Body of pancreas (tissue), 4 donors: ENCODE data around the gene SLC19A1. TPM values are rescaled to one million over a fixed set of nuclear protein-coding genes. Genes with fewer than 3 reads are reported as not detected.

Experiments
- ATAC-seq: fragments of 150-250 bp; one replicate; pipeline ENCODE4 v1.9.1; 2016
- DNase-seq, 4 donors: peaks; one replicate each; pipeline ENCODE4 v3.0.0-alpha.2; 2019
- H3K27ac ChIP-seq, 4 donors: fragments of 200-600 bp; sonication (generic); 1 replicate in 3 of 4; 2 replicates in 1 of 4; pipeline versions ENCODE4 v1.5.1 to v1.6.1; 2016 to 2019; ENCODE audit warnings: mild to moderate bottlenecking in 1 of 4, mixed read lengths in 1 of 4, moderate library complexity in 1 of 4
- H3K27me3 ChIP-seq, 2 donors: fragments of 200-600 bp; sonication (generic); one replicate each; pipeline ENCODE4 v1.6.0; 2016; ENCODE audit warnings: mild to moderate bottlenecking in 1 of 2
- H3K36me3 ChIP-seq, 2 donors: fragments of 200-600 bp; sonication (generic); replicated peaks in 1 of 2; 2 replicates each; pipeline ENCODE4 v1.5.1; 2016; ENCODE audit warnings: low read depth in 2 of 2; ENCODE audit not compliant: insufficient read depth in 1 of 2
- H3K4me1 ChIP-seq: fragments of 200-600 bp; sonication (generic); one replicate; pipeline ENCODE4 v1.6.0; 2016
- H3K4me3 ChIP-seq, 2 donors: fragments of 200-600 bp; sonication (generic); 1 replicate in 1 of 2; 2 replicates in 1 of 2; pipeline ENCODE4 v1.5.1; 2016 to 2019
- H3K9me3 ChIP-seq, 3 donors: fragments of 200-600 bp; sonication (generic); 1 replicate in 2 of 3; 2 replicates in 1 of 3; pipeline ENCODE4 v1.5.1; 2016
- POLR2A ChIP-seq, 3 donors: fragments of 450-650 bp; IDR thresholded peaks; one replicate each; pipeline ENCODE4 v1.6.1; 2016; ENCODE audit warnings: antibody characterized with exemption in 3 of 3, mild to moderate bottlenecking in 2 of 3
- WGBS, 2 donors: methylation state at CpG; one replicate each; pipeline ENCODE4 v1.1.5; 2017; 5-methylcytosine and 5-hydroxymethylcytosine counted together
- intact Hi-C: fragments of 100-400 bp; cut with DNase I; formaldehyde crosslinking; loops from one replicate; pipeline ENCODE4 v1.15.1; 2023
- total RNA-seq, 2 donors: library from RNA; depleted of rRNA; stranded (reverse); fragments of >200 nt; gene quantifications; one replicate each; pipeline ENCODE4 v1.1.0, GENCODE V29; 2016
- TF ChIP-seq, protein P1 (sequence below), 7 experiments: fragments of 450-650 bp in 4 of 7; fragments of 200-600 bp in 3 of 7; sonication (generic) in 3 of 7; IDR thresholded peaks; one replicate each; pipeline ENCODE4 v1.5.1; 2016 to 2019; ENCODE audit warnings: antibody characterized with exemption in 7 of 7

The SLC19A1 gene
- total RNA-seq, 2 donors from 2014 or later, result 2.6 to 7.0 TPM

DNA sequence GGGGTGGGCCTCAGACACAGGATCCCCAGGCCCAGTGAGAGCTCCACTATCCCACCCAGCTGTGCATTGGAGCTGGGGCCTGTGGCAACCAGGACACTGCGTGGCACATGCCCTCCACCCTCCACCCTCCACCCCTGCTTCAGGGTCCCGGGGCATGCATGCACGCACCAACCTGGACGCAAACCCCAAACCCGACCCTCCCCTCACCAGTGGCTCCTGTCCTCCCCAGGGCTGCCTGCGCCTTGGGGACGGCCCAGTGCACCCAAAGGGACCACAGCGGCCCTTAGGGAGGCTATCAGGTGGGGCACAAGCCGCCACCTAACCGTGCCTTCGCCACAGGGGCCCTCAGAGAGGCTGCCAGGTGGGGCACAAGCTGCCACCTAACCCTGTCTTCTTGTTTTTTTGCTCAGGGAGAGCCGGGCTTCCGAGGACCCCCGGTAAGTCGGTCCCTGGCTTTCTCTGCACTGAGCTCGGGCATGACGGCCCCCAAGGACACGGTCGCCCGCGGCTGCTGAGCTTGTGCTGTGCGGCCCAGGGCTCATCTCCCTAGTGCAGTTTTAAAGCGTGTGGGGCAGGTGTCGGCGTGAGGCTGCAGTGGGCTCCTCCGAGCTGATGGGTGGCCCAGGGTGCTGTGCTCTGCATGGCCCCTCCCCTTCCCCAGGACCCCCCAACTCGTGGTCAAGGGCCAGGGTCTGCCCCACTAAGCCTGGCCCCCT lies 47.9 kb downstream of the SLC19A1 start:
- WGBS, 2 donors, result 78 to 81% methylated on average over 7 to 16 of the region's 27 CpGs
- H3K27me3 ChIP-seq, result no peaks in the 10 kb centered on the region
- ATAC-seq (no peak), DNase-seq (no peak)
- H3K4me3 ChIP-seq, result no peak overlapping the region
- no peaks in the 10 kb centered on the region for H3K36me3 ChIP-seq
- intact Hi-C loops, result no loop called here
- no peaks in the 10 kb centered on the region for H3K9me3 ChIP-seq
- no peak overlapping the region for H3K27ac ChIP-seq
- TF ChIP-seq POLR2A (IDR thresholded peaks at IDR 0.05), result no peak
- TF ChIP-seq, protein P1, sequence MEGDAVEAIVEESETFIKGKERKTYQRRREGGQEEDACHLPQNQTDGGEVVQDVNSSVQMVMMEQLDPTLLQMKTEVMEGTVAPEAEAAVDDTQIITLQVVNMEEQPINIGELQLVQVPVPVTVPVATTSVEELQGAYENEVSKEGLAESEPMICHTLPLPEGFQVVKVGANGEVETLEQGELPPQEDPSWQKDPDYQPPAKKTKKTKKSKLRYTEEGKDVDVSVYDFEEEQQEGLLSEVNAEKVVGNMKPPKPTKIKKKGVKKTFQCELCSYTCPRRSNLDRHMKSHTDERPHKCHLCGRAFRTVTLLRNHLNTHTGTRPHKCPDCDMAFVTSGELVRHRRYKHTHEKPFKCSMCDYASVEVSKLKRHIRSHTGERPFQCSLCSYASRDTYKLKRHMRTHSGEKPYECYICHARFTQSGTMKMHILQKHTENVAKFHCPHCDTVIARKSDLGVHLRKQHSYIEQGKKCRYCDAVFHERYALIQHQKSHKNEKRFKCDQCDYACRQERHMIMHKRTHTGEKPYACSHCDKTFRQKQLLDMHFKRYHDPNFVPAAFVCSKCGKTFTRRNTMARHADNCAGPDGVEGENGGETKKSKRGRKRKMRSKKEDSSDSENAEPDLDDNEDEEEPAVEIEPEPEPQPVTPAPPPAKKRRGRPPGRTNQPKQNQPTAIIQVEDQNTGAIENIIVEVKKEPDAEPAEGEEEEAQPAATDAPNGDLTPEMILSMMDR (IDR thresholded peaks at IDR 0.05), result no peak
- H3K4me1 ChIP-seq, result no peaks in the 10 kb centered on the region

GRCh38 chr21:45493401-45494001 lies 48.7 kb downstream of the SLC19A1 start:
- DNase-seq, result no peak
- intact Hi-C loops, result no loop called here

DNA sequence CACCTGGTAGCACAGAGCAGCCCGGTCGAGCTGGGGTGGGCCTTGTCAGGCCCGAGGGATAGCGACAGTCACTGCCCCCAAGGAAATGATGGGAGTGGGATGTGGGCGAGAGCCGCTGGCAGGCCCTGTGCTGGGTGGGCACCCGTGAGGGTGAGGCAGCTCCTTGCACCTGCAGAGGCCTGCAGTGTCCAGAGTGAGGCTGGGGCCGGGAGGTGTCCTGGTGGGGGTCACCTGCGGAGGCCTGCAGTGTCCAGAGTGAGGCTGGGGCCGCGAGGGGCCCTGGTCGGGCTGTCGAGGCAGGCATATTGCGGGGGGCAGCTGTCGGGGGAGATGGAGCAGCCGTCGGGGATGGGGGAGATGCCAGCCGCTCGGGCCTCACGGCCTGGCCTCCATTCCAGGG lies 49.5 kb downstream of the SLC19A1 start:
- intact Hi-C loops, result no loop called here
- no peaks in the 10 kb centered on the region for H3K36me3 ChIP-seq
- TF ChIP-seq POLR2A (IDR thresholded peaks at IDR 0.05), result no peak
- DNase-seq, result no peak
- no peaks in the 10 kb centered on the region for H3K27me3 ChIP-seq
- no peak overlapping the region for H3K4me3 ChIP-seq
- H3K4me1 ChIP-seq, result no peaks in the 10 kb centered on the region
- H3K27ac ChIP-seq, result no peak overlapping the region
- no peak for ATAC-seq
- 81 to 89% methylated on average over 5 to 20 of the region's 20 CpGs for WGBS, 2 donors
- H3K9me3 ChIP-seq, result no peaks in the 10 kb centered on the region

More at GRCh38 chr21:45493401-45494001, 48.7 kb downstream of the SLC19A1 start:
- H3K27ac ChIP-seq, result no peak overlapping the region
- no peaks in the 10 kb centered on the region for H3K36me3 ChIP-seq
- H3K4me3 ChIP-seq, result no peak overlapping the region
- TF ChIP-seq POLR2A (IDR thresholded peaks at IDR 0.05), result no peak
- TF ChIP-seq, protein P1 (IDR thresholded peaks at IDR 0.05), result no peak
- H3K4me1 ChIP-seq, result no peaks in the 10 kb centered on the region
- no peak for ATAC-seq
- no peaks in the 10 kb centered on the region for H3K9me3 ChIP-seq
- H3K27me3 ChIP-seq, result no peaks in the 10 kb centered on the region
- 81 to 84% methylated on average over 11 to 21 of the region's 21 CpGs for WGBS, 2 donors

DNA sequence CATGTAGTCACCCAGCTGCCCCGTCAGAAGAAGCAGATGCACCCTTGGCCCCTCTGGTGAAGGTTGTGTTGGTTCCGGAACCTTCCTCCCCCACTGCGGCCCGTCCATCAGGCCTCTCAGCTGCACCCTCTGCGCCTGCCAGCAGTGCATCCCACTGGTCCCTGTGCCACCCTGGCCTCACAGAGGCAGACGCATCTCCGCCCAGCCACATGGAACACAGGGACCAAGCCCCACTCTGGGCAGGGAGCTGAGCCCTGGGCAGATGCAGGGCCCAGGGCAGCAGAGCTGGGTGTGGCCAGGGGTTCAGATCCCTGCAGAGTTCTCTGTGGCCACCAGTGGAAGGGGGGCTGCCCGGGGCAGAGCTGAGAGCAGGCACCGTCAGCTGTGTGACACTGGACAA lies 50.6 kb downstream of the SLC19A1 start:
- Histone ChIP-seq H3K36me3 (no peaks in the 10 kb centered on the region), H3K4me3 (no peak overlapping the region), H3K27me3 (no peaks in the 10 kb centered on the region), H3K27ac (no peak overlapping the region), H3K9me3 (no peaks in the 10 kb centered on the region), H3K4me1 (no peaks in the 10 kb centered on the region)
- intact Hi-C loops, result no loop called here
- TF ChIP-seq, protein P1 (IDR thresholded peaks at IDR 0.05), result no peak
- no peak for ATAC-seq
- no peak for DNase-seq
- WGBS, 2 donors, result 57 to 83% methylated on average over 6 to 8 of the region's 9 CpGs

DNA sequence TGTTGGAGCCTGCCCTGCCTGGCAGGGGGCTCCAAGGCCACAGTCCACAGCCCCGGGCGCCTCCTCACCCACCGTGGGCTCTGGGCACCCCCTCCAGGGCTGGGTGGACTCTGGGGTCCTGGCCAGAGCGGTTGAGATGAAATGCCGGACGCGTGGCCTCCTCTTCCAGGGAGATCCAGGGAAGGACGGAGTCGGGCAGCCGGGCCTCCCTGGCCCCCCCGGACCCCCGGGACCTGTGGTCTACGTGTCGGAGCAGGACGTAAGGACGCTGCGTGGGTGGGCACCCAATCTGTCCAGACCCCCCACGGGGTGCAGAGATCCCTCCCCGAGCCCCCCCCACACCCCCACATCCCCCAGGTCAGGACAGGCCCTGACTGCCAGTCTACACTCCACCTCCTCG lies 51.2 kb downstream of the SLC19A1 start:
- Histone ChIP-seq H3K27me3 (no peaks in the 10 kb centered on the region), H3K4me3 (no peak overlapping the region), H3K4me1 (no peaks in the 10 kb centered on the region), H3K9me3 (no peaks in the 10 kb centered on the region), H3K27ac (no peak overlapping the region), H3K36me3 (no peaks in the 10 kb centered on the region)
- 61% methylated on average over 11 of the region's 20 CpGs; no CpG with 5 or more reads in 1 of the 2 donors for WGBS, 2 donors
- TF ChIP-seq, protein P1 (IDR thresholded peaks at IDR 0.05), result no peak
- TF ChIP-seq POLR2A (IDR thresholded peaks at IDR 0.05), result no peak
- intact Hi-C loops, result no loop called here
- ATAC-seq (no peak), DNase-seq (no peak)
